AG09309 (cell line): Measurements from ENCODE around the gene ZNF280B.

Experiments
- DNase-seq: peaks from one replicate; pipeline ENCODE4 v3.0.0-alpha.2; 2010; ENCODE audit warnings: low read depth
- H3K4me3 ChIP-seq: 2 replicates; pipeline ENCODE4 v1.5.1; 2011; ENCODE audit warnings: mild to moderate bottlenecking, low read depth, low read length, moderate library complexity; ENCODE audit not compliant: control insufficient read depth
- CTCF ChIP-seq: IDR thresholded peaks from 2 replicates; pipeline ENCODE4 v1.5.1; 2011; ENCODE audit warnings: mild to moderate bottlenecking, low read depth, low read length, inconsistent platforms; ENCODE audit not compliant: insufficient read depth, control insufficient read depth; ENCODE audit errors: missing control alignments

ZNF280B gene

GRCh38 chr22:22528780-22529179, 20.2 kb upstream of the ZNF280B start:
- no peak overlapping the region for H3K4me3 ChIP-seq
- no peak for DNase-seq
- no peak for TF ChIP-seq CTCF

- DNase-seq, result no peak
- no peak for TF ChIP-seq CTCF
- H3K4me3 ChIP-seq, result no peak overlapping the region
Measured at GRCh38 chr22:22527312-22527711, 18.8 kb upstream of the ZNF280B start.

DNA sequence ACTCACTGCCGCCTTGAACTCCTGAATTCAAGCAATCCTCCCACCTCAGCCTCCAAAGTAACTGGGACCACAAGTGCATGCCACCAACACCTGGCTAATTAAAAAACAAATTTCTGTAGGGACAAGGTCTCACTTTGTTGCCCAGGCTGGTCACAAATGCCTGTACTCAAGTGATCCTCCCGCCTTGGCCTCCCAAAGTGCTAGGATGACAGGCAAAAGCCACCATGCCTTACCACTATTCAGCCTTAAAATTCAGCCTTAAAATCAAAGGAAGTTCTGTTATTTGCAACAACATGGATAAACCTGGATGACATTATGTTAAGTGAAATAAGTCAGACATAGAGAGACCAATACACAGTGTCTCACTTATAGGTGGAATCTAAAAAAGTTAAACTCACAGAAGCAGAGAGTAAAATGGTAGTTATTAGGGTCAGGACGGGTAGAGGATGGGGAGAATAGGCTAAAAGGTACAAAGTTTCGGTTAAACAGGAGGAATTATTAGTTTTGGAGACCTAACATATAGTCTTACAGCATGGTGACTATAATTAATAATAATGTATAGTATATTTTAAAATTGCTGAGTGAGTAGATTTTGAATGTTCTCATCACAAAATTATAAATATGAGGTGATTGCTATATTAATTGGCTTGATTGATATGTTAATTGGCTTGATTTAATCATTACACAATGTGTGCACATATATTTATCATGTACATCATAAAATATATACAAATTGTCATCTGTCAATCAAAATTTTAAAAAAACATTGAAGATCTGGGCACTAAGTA, 17.8 kb upstream of the ZNF280B start:
- no peak overlapping the region for H3K4me3 ChIP-seq
- no peak for DNase-seq
- TF ChIP-seq CTCF, result no peak

DNA sequence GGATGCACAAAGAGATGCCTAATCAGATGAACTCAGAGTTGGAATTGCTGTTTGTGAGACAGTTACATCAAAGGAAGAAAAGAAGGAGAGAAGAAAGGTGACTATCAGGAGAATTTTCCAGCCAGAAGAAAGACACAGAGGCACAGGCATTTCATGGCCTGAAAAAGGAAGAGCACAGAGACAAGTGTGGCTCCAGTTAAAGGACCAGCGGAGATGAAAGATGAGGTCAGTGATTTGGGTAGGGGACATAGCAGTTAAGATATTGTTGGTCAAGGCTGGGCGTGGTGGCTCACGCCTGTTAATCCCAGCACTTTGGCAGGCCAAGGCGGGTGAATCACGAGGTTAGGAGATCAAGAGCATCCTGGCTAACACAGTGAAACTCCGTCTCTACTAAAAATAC, 15.0 kb upstream of the ZNF280B start:
- no peak for TF ChIP-seq CTCF
- no peak for DNase-seq
- no peak overlapping the region for H3K4me3 ChIP-seq

GRCh38 chr22:22521631-22522030, 13.1 kb upstream of the ZNF280B start:
- H3K4me3 ChIP-seq, result no peak overlapping the region
- no peak for TF ChIP-seq CTCF
- no peak for DNase-seq

- no peak for DNase-seq
- no peak overlapping the region for H3K4me3 ChIP-seq
- no peak for TF ChIP-seq CTCF
Measured at GRCh38 chr22:22520667-22521602, 12.4 kb upstream of the ZNF280B start.
